WTC11 (cell line): ENCODE measurements around the gene C15orf39. TPM values are rescaled to one million over a fixed set of nuclear protein-coding genes. Genes with fewer than 3 reads are reported as not detected.
"Not testable (repeated sequence)": the region's sequence is repeated elsewhere in the genome, so short reads cannot be mapped to it uniquely, and the experiment has no call there.

Experiments
- ATAC-seq: fragments of 200-7000 bp; cut with Tn5 transposase; 2 replicates; pipeline ENCODE4 v1.10.0; 2021; ENCODE audit warnings: mild to moderate bottlenecking, moderate library complexity
- CTCF ChIA-PET: fragments of 300-600 bp; sonication (Branson Sonifier 250); formaldehyde crosslinking; loops from one replicate; lab custom pipeline; 2021; ENCODE audit warnings: antibody characterized with exemption; lab: Charles Lee
- POLR2A ChIA-PET: fragments of 350-600 bp; sonication (Branson Sonifier 250); formaldehyde crosslinking; loops from one replicate; lab custom pipeline; 2021; ENCODE audit warnings: antibody characterized with exemption; lab: Charles Lee
- DNase-seq: peaks from one replicate; pipeline ENCODE4 v3.0.0; 2021; ENCODE audit warnings: low spot score
- H3K27ac Mint-ChIP-seq: 2 replicates; pipeline ENCODE4 v1.8.0; 2021; ENCODE audit warnings: mixed read lengths
- H3K27me3 Mint-ChIP-seq: 2 replicates; pipeline ENCODE4 v1.8.0; 2021; ENCODE audit warnings: low read depth, mild to moderate bottlenecking, moderate library complexity, mixed read lengths
- H3K36me3 Mint-ChIP-seq: 2 replicates; pipeline ENCODE4 v1.8.0; 2021; ENCODE audit warnings: mixed read lengths
- H3K4me1 Mint-ChIP-seq: 2 replicates; pipeline ENCODE4 v1.8.0; 2022; ENCODE audit warnings: mixed read lengths
- H3K4me3 Mint-ChIP-seq: 2 replicates; pipeline ENCODE4 v1.8.0; 2021; ENCODE audit warnings: mild to moderate bottlenecking, moderate library complexity, mixed read lengths
- H3K9me3 Mint-ChIP-seq: 2 replicates; pipeline ENCODE4 v1.8.0; 2021; ENCODE audit warnings: mixed read lengths
- CTCF ChIP-seq: fragments of 200-600 bp; IDR thresholded peaks from 2 replicates; pipeline ENCODE4 v1.8.0; 2022; ENCODE audit warnings: antibody characterized with exemption
- E2F1 ChIP-seq: sonication (generic); formaldehyde crosslinking; IDR thresholded peaks from 2 replicates; pipeline ENCODE4 v1.8.0; 2022; ENCODE audit warnings: mild to moderate bottlenecking, missing genetic modification reagents
- ETV6 ChIP-seq: sonication (generic); formaldehyde crosslinking; IDR thresholded peaks from 2 replicates; pipeline ENCODE4 v1.8.1; 2022; ENCODE audit warnings: mild to moderate bottlenecking, missing genetic modification reagents
- NR2C2 ChIP-seq: sonication (generic); formaldehyde crosslinking; IDR thresholded peaks from 2 replicates; pipeline ENCODE4 v1.8.0; 2022; ENCODE audit warnings: mild to moderate bottlenecking, missing genetic modification reagents
- PRRX2 ChIP-seq: fragments of 250-450 bp; sonication (Bioruptor Pico); IDR thresholded peaks from 2 replicates; pipeline ENCODE4 v1.8.0; 2021; ENCODE audit warnings: mild to moderate bottlenecking
- RELA ChIP-seq: sonication (generic); formaldehyde crosslinking; IDR thresholded peaks from 2 replicates; pipeline ENCODE4 v1.8.1; 2022; ENCODE audit warnings: missing genetic modification reagents, mild to moderate bottlenecking, borderline replicate concordance
- STAT6 ChIP-seq: sonication (generic); formaldehyde crosslinking; conservative IDR thresholded peaks from 2 replicates; pipeline ENCODE4 v1.8.1; 2023; ENCODE audit warnings: mild to moderate bottlenecking, low read depth, missing genetic modification reagents, moderate library complexity
- TEAD4 ChIP-seq: sonication (generic); formaldehyde crosslinking; IDR thresholded peaks from 2 replicates; pipeline ENCODE4 v1.8.0; 2022; ENCODE audit warnings: mild to moderate bottlenecking, missing genetic modification reagents
- ZNF317 ChIP-seq: sonication (generic); formaldehyde crosslinking; IDR thresholded peaks from 2 replicates; pipeline ENCODE4 v1.8.1; 2023; ENCODE audit warnings: low read depth, mild to moderate bottlenecking, moderate library complexity, missing genetic modification reagents, borderline replicate concordance
- total RNA-seq: library from RNA; stranded (reverse); gene quantifications from 3 replicates; pipeline ENCODE4 v1.2.3, GENCODE V29; 2021
- TF ChIP-seq, protein P1 (sequence below): sonication (generic); formaldehyde crosslinking; IDR thresholded peaks from 2 replicates; pipeline ENCODE4 v1.8.1; 2022; ENCODE audit warnings: missing genetic modification reagents, borderline replicate concordance
- TF ChIP-seq, protein P2 (sequence below): sonication (generic); formaldehyde crosslinking; conservative IDR thresholded peaks from 2 replicates; pipeline ENCODE4 v1.8.1; 2022; ENCODE audit warnings: mild to moderate bottlenecking, missing genetic modification reagents

Gene C15orf39
- total RNA-seq, 1 experiment from 2014 or later: 52.8 TPM

DNA sequence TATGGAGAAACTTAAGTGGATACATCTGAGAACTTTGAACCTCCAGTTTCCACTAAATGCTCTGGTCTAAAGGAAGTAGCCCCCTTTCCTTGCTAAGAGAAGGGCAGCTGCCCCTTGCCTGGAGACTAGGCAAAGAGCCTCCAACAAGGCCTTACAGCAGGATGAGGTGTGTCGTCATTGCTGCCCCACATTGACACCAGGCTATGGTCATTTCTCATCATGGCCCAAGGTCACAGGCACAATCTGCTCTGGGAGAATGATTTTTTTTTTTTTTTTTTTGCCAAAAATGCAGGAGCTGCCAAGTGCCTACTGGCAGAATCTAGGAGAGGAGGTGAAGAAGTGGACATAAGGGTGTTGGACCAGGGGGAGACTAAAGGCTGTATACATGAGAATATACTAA, 44.1 kb downstream of the C15orf39 start:
- POLR2A ChIA-PET, H3K27ac Mint-ChIP-seq, H3K9me3 Mint-ChIP-seq, H3K27me3 Mint-ChIP-seq, DNase-seq, H3K36me3 Mint-ChIP-seq, H3K4me3 Mint-ChIP-seq, ATAC-seq: not testable (repeated sequence)
- H3K4me1 Mint-ChIP-seq: peaks cover 29% of the 10 kb centered on the region
- CTCF ChIA-PET: interaction anchor here (0.7 kb wide), 1 partner anchor 217 kb away, joined by 3 read pairs; no protein-coding TSS in a partner anchor

DNA sequence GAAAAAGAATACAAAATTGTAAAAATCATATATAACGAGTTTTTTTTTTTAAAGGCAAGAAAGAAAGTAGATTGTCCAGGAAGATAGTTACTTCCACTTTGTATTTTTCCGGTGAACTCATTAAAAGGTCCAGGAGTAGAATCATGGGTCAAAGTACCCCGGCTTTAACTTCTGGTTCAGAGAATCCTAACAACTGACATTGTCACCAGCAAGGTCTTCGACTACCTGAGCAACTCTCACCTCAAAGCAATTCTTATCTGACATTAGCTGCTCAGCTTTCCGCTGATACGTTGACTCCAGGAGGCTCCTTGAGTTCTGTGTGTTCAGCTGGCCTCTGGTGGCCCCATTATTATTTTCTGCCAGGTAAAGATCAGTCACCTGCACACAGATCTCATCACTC, 47.3 kb downstream of the C15orf39 start:
- CTCF ChIA-PET: interaction anchor here (0.8 to 2.1 kb wide), 3 partner anchors 32 to 59 kb away, joined by 3 to 6 read pairs (median 4); partner anchors contain the start of gene C15orf39
- ATAC-seq, H3K9me3 Mint-ChIP-seq, H3K4me3 Mint-ChIP-seq, H3K27ac Mint-ChIP-seq, POLR2A ChIA-PET, H3K27me3 Mint-ChIP-seq, DNase-seq, H3K36me3 Mint-ChIP-seq: not testable (repeated sequence)
- H3K4me1 Mint-ChIP-seq: peaks cover 61% of the 10 kb centered on the region

DNA sequence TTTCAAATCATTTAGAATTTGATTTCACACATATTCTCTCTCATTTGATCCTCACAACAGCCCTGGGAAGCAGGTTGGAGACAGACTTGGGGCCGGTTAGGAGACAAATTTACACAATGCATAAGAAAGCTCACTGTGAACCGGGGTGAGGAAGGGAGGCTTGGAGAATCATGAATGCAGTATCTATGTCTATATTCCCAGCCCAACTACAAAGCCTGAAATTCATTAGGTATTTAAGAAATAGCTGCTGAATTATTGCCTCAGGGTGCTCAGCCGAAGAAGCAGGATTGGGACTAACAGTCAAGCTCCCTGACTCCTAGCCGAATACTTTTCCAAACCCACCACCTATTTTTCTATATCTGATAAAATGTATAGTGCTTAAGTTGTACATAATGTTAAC, 48.0 kb downstream of the C15orf39 start:
- no peak for TF ChIP-seq ZNF317 (CRISPR knock-in tag)
- TF ChIP-seq, protein P1, sequence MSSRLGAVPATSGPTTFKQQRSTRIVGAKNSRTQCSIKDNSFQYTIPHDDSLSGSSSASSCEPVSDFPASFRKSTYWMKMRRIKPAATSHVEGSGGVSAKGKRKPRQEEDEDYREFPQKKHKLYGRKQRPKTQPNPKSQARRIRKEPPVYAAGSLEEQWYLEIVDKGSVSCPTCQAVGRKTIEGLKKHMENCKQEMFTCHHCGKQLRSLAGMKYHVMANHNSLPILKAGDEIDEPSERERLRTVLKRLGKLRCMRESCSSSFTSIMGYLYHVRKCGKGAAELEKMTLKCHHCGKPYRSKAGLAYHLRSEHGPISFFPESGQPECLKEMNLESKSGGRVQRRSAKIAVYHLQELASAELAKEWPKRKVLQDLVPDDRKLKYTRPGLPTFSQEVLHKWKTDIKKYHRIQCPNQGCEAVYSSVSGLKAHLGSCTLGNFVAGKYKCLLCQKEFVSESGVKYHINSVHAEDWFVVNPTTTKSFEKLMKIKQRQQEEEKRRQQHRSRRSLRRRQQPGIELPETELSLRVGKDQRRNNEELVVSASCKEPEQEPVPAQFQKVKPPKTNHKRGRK (CRISPR knock-in tag): no peak
- TF ChIP-seq CTCF: no peak
- TF ChIP-seq STAT6 (CRISPR knock-in tag): no peak
- TF ChIP-seq ETV6: no peak
- TF ChIP-seq, protein P2, sequence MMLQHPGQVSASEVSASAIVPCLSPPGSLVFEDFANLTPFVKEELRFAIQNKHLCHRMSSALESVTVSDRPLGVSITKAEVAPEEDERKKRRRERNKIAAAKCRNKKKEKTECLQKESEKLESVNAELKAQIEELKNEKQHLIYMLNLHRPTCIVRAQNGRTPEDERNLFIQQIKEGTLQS (CRISPR knock-in tag): no peak
- no peak for TF ChIP-seq E2F1 (CRISPR knock-in tag)
- TF ChIP-seq PRRX2 (CRISPR knock-in tag): no peak
- TF ChIP-seq RELA (CRISPR knock-in tag): no peak
- TF ChIP-seq TEAD4 (CRISPR knock-in tag): no peak
- no peak for TF ChIP-seq NR2C2 (CRISPR knock-in tag)
- TF ChIP-seq, all 79 proteins: peak for 0
- Mint-ChIP-seq H3K9me3 (no peaks in the 10 kb centered on the region), H3K4me3 (no peak overlapping the region), H3K27me3 (no peaks in the 10 kb centered on the region), H3K4me1 (peaks cover 61% of the 10 kb centered on the region), H3K36me3 (no peaks in the 10 kb centered on the region), H3K27ac (no peak overlapping the region)
- ATAC-seq: no peak
- ChIA-PET CTCF (interaction anchor here (0.8 to 2.1 kb wide), 3 partner anchors 33 to 58 kb away, joined by 3 to 6 read pairs (median 4); partner anchors contain the start of gene C15orf39), POLR2A (no interaction called here)
- DNase-seq: no peak

GRCh38 chr15:75251343-75251742, 49.7 kb downstream of the C15orf39 start:
- H3K27me3 Mint-ChIP-seq, H3K9me3 Mint-ChIP-seq, H3K4me3 Mint-ChIP-seq, POLR2A ChIA-PET, H3K36me3 Mint-ChIP-seq, ATAC-seq, DNase-seq: not testable (repeated sequence)
- 0 out of 2 replicates have a peak overlapping the region, but pooled peaks have one; percentile 37 for H3K27ac Mint-ChIP-seq
- peaks cover 63% of the 10 kb centered on the region for H3K4me1 Mint-ChIP-seq
- CTCF ChIA-PET: interaction anchor here (2.1 kb wide), 1 partner anchor 57 kb away, joined by 6 read pairs; no protein-coding TSS in a partner anchor

DNA sequence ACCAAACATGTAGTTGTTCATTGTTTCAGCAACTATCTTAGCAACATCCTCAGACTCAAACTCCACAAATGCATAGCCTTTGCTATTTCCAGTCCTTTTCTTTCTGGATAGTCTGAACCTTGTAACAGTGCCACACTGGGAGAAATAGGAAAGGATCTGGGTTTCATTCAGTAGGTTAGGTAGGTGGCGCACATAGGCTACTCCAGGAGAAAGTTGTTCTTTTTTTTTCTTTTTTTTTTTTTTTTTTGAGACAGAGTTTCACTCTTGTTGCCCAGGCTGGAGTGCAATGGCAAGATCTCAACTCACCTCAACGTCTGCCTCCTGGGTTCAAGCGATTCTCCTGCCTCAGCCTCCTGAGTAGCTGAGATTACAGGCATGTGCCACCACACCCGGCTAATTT, 50.6 kb downstream of the C15orf39 start:
- H3K27me3 Mint-ChIP-seq, H3K4me3 Mint-ChIP-seq, H3K9me3 Mint-ChIP-seq, H3K36me3 Mint-ChIP-seq, DNase-seq, POLR2A ChIA-PET: not testable (repeated sequence)
- Mint-ChIP-seq H3K4me1 (peaks cover 63% of the 10 kb centered on the region), H3K27ac (peak overlapping the region; percentile 32)
- peak; percentile 86 for ATAC-seq
- CTCF ChIA-PET: interaction anchor here (0.7 kb wide), 1 partner anchor 223 kb away, joined by 3 read pairs; no protein-coding TSS in a partner anchor

DNA sequence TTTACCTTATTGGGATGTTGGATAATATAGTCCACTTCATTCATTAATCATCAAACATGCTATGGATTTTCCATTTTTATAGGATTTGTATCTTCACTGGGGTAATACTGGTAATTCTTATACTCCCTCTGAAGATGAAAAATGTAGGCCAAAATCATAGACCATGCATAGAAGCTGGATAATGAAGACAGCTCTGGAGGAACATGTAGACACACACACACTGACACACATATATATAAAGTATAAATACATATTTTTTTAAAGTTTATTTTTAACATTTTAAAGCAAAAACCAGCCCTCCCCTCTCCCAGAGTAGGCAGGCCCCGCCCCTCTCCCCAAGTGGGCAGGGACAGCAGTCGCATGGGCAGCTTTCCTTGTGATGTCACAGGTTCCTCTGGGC, 56.4 kb downstream of the C15orf39 start, which contains the start of gene GOLGA6C:
TSS of gene GOLGA6C (plus strand) at position 301 of the 400 bp plus-strand sequence. CDS start 265 bp downstream, outside the sequence.
- H3K9me3 Mint-ChIP-seq, CTCF ChIA-PET, ATAC-seq, H3K4me3 Mint-ChIP-seq, POLR2A ChIA-PET, H3K36me3 Mint-ChIP-seq, H3K27ac Mint-ChIP-seq, H3K27me3 Mint-ChIP-seq: not testable (repeated sequence)
- H3K4me1 Mint-ChIP-seq: peaks cover 14% of the 10 kb centered on the region
- peak; percentile 56 for DNase-seq
